Hematopoietic multipotent progenitor cell (in vitro differentiated cells): ENCODE results near the gene NAV3. TPM values are rescaled to one million over a fixed set of nuclear protein-coding genes. Genes with fewer than 3 reads are reported as not detected.
A peak's percentile ranks its signal among the peaks of the same experiment; 100 is the strongest.

Experiments used
- DNase-seq, 3 donors: peaks; one replicate each; pipeline ENCODE4 v3.0.0-alpha.2; 2011 to 2015; ENCODE audit warnings: low read depth in 2 of 3, low spot score in 2 of 3
- total RNA-seq: library from RNA; depleted of rRNA; stranded (reverse); fragments of >200 nt; gene quantifications from one replicate; pipeline ENCODE4 v1.2.3, GENCODE V29; 2012

NAV3 gene
- total RNA-seq, 1 donor: under 0.01 TPM

DNA sequence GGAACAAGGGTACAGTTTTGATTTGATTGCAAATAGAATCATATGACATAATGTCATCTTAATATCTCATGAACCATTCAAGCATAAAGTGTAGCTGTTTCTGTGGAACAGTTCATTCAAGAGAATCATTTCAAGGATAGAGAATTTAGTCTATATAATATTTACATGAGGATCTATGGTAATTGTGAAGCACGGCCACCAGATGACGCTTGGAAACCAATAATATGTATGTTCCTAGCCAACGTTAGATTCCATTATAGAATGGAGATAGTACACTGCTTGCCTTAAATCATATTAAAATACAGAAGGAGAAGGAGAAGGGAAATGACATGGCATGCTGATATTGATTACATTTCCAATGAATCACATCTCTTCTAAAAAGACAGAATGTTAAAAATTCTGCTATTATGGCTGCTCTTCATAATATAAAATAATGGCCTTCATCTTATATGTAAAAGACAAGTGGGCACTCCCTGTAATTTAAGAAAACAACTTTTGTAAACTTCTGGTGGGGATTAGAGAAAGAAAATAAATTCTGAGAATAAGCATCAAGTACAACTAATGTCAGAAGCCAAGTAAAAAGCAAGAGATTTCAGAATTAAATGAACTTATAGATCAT, 351.0 kb downstream of the NAV3 start:
- DNase-seq: peak in 2 of 3 donors; percentile 5 to 13

GRCh38 chr12:78183824-78184223, 353.1 kb downstream of the NAV3 start:
- no peak for DNase-seq

DNA sequence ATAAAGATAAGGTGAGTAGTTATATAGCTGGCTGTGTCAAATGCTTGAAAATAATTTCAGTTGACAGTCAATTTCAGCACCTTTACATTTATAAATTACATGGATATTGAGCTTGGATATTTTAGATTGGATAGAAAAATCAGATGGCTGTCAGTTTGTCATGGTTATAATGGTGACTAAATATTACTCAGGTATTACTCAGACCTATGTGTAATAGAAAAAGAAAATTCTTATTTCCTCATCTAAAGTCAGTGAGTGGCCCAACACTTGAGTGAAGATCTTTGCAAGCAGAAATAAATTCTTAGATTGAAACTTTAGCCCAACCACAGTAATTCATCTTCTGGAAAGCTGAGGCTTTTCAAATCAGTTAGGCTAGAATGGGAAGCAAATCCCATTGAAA, 354.4 kb downstream of the NAV3 start:
- no peak for DNase-seq

- DNase-seq: no peak
Observed at GRCh38 chr12:78185651-78186050, 355.0 kb downstream of the NAV3 start.

DNA sequence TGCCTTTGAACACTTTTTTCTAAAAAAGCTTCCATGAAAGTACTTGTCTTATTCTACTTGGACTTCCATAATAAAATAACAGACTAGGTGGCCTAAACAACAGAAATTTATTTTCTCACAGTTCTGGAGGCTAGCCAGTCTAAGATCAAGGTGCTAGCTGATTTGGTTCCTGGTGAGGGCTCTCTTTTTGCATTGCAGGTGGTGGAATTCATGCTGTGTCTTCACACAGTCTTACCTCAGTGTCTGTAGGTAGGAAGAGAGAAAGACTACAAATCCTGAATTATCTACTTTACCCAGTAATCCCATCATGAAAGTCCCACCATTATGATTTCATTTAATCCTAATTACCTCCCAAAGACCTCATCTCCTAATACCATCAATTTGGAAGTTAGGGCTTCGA, 356.0 kb downstream of the NAV3 start:
- DNase-seq: no peak

GRCh38 chr12:78187741-78188140, 357.0 kb downstream of the NAV3 start:
- no peak for DNase-seq

- DNase-seq: no peak
Observed at GRCh38 chr12:78189656-78190055, 359.0 kb downstream of the NAV3 start.

GRCh38 chr12:78191611-78192010, 360.9 kb downstream of the NAV3 start:
- DNase-seq: no peak

- no peak for DNase-seq
Observed at GRCh38 chr12:78192979-78193378, 362.3 kb downstream of the NAV3 start.

DNA sequence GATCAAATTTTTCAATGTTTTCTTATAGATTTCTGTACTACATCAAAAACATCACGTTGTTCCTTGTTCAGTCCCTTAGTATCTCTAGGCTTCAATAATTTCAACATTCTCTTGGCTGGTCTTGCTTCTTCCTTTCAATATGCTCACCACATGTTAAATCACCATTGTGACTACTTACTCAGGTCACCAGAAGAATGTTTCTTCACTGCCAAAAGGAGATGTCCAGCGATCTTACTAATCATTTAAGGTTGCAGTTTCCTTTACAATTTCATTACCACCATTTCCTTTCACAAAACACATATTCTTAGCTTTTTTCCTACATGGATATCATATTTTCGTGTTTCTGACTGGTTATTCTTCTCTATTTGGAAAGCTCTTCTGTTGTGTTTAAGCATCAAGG, 363.8 kb downstream of the NAV3 start:
- no peak for DNase-seq

DNA sequence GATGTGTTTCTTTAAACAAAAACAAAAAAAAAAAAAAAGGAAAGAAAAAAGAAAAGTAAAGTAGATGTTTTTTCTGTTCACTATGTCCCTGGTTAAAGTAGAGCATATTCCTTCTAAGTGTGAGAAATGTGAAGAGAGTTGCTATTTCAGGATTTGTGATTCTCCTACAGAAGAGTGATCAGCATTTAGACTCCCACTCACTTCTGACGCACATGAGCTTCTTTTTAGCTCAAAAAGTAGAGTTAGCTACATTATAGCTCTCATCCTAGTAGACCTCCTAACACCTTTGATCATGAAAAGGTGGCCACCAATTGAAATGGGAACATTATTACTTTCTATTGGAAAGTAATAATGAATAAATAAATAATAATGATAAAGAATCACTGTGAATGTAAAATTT, 368.2 kb downstream of the NAV3 start:
- DNase-seq: no peak

DNA sequence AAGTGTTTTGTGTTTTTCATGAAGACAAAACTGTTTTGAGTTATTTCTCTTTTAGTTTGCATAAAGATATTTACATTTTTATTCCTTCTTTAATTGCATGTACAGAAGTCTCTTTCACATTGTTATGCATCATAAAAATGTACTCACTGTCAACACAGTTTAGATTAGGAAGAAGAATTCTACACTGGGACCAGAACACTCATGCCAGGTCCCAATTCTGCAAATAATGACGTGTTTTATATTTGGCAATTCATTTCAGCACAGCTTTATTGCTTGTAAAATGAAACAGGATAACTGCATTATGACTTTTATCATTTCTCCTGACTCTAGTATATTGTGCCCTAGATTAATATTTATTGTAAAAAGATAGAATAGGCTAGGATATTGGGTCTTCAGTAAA, 369.2 kb downstream of the NAV3 start:
- no peak for DNase-seq

GRCh38 chr12:78204926-78205325, 374.2 kb downstream of the NAV3 start:
- DNase-seq: no peak

DNA sequence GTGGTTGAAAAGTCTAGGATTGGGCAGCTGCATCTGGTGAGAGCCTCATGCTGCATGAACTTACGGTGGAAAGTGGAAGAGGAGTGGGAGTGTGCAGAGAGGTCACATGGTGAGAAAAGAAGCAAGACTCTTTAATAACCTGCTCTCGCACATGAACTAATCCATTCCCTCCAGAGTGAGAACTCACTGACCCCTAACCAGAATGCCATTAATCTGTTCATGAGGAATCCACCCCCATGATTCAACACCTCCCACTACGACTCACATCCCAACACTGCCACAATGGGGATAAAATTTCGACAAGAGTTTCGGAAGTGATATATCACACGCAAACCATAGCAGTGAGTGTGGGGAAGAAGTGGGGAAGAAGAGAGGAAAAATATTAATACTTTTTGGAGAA, 377.4 kb downstream of the NAV3 start:
- DNase-seq: no peak

DNA sequence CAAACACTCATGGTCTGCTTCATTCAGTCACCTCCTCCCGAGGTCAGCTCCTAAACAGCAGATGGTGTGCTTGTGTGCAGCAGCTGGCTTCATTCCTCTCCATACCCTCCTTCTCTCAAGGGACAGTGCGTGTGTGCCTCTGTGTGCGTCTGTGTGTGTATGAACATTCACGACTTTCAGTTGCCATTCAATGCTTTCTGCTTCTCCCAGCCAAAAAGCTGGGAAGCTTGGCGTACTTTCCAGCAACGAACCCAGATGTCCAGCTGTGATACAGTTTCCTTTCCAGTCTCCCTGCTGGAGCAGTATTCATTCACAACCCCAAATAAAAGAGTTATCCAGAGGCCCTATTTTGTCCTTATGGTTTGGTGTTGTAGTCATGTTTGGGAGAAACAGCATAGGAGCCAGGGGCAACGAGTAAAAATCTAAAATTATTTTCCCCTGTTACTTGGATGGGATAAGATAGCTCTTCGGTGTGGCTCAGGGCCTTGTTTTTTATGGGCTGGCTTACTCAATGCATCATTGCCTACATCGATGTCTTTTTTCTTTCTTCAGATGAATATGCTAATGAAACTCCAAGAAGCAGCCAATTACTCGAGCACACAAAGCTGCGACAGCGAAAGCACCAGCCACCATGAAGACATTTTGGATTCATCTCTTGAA, 379.3 kb downstream of the NAV3 start:
- DNase-seq: no peak

DNA sequence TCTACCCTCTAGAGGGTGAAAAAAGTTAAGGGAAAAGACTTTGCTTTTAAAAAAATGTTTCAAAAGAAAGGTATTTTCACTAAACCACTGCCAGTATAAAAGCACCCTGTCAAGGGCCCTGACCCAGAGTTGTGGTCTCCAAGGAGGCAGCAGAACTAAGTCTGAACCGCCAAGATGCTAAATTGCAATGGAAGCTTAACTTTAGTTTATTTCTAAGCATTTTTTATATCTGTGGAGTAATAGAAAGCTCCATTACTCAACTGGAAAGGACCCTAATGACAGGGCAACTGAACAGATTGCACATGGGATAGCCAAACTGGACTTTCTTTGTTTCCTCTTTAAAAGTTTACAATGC, 379.8 kb downstream of the NAV3 start:
- DNase-seq: no peak

DNA sequence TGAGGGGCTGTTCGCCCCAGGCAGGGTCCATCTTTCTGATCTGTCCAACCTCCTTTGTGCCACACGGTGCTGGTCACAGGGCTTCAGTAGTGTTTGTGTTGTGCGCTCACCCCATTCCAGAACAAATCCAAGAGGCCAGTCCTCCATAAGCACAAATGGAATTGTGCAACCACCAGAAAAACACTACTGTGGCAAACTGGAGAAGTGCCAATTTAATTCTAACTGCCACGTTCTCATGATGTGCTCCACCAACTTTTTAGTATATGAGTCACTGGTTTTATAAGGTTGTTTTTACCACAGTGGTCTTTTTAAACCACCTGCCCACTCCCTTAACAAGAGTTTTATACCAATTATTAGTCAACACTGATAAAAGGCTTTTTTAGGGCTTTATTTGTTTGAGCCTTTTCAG, 380.2 kb downstream of the NAV3 start:
- no peak for DNase-seq

- DNase-seq: no peak
Observed at GRCh38 chr12:78220811-78221210, 390.1 kb downstream of the NAV3 start.

- DNase-seq: no peak
Observed at GRCh38 chr12:78224154-78224553, 393.5 kb downstream of the NAV3 start.

DNA sequence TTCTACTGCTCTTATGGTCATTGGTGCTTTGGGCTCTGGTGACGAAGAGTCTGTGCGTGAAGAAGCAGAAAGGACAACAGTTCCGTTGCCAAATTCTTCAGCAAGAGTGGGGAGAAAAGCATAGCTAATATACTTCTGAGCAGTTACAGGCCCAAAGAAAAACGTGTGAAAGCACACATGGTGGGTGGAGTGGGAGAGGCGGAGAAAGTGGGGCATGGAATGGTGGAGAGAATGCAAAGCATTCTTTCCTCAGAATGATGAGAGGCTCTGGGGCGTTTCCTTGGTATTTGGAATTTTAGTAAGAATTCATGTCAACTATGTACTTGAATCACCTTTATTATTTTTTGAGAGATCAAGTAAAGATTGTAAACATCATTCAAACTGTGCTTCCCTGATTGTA, 396.1 kb downstream of the NAV3 start:
- no peak for DNase-seq

DNA sequence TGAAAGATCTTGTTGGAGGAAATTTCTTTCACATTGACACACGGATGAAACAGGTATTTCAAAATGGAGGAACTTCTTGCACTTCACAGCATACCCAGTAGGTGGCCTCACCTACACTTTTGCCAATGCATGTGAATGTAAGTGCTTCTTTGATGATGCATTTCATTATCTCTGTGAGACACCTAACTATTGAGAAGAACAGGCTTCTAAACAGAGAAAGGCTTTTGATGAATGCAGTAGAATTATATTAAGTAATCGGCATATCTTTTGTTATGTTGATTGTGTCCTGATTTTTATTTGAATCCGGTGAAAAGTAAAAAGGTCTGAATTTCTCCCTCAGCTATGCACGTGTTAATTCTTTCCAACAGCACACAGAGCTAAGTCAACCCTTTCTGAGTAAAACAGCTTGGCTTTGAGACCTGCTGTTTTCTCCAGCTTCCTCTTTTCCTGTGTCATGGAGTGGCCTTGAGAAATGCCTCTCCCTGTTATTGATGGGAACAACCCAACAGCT, 399.0 kb downstream of the NAV3 start:
- peak in 2 of 3 donors; percentile 9 to 44 for DNase-seq

GRCh38 chr12:78232756-78233155, 402.1 kb downstream of the NAV3 start:
- DNase-seq: no peak

- DNase-seq: no peak
Observed at GRCh38 chr12:78236264-78236663, 405.6 kb downstream of the NAV3 start.
